Fibroblast of villous mesenchyme (primary cell): ENCODE measurements around the gene MYADM. TPM values are rescaled to one million over a fixed set of nuclear protein-coding genes. Genes with fewer than 3 reads are reported as not detected.
A peak's percentile ranks its signal among the peaks of the same experiment; 100 is the strongest.

Source experiments
- DNase-seq: peaks from one replicate; pipeline ENCODE4 v3.0.0-alpha.2; 2010; ENCODE audit warnings: low read depth
- H3K4me3 ChIP-seq: 2 replicates; pipeline ENCODE4 v1.5.1; 2011; ENCODE audit warnings: low read depth, mild to moderate bottlenecking, low read length
- total RNA-seq: library from RNA; depleted of rRNA; stranded (reverse); fragments of >200 nt; gene quantifications from 2 replicates; pipeline ENCODE4 v1.2.3, GENCODE V29; 2012
- TF ChIP-seq, protein P1 (sequence below): IDR thresholded peaks from 2 replicates; pipeline ENCODE4 v1.5.1; 2012; ENCODE audit warnings: low read depth, mild to moderate bottlenecking, low read length; ENCODE audit not compliant: insufficient read depth

MYADM gene
- total RNA-seq, 1 donor = 31.1 TPM

GRCh38 chr19:53870485-53870844, 2.8 kb downstream of the MYADM start:
- TF ChIP-seq, protein P1, sequence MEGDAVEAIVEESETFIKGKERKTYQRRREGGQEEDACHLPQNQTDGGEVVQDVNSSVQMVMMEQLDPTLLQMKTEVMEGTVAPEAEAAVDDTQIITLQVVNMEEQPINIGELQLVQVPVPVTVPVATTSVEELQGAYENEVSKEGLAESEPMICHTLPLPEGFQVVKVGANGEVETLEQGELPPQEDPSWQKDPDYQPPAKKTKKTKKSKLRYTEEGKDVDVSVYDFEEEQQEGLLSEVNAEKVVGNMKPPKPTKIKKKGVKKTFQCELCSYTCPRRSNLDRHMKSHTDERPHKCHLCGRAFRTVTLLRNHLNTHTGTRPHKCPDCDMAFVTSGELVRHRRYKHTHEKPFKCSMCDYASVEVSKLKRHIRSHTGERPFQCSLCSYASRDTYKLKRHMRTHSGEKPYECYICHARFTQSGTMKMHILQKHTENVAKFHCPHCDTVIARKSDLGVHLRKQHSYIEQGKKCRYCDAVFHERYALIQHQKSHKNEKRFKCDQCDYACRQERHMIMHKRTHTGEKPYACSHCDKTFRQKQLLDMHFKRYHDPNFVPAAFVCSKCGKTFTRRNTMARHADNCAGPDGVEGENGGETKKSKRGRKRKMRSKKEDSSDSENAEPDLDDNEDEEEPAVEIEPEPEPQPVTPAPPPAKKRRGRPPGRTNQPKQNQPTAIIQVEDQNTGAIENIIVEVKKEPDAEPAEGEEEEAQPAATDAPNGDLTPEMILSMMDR = no peak
- H3K4me3 ChIP-seq = peak overlapping the region; percentile 34

DNA sequence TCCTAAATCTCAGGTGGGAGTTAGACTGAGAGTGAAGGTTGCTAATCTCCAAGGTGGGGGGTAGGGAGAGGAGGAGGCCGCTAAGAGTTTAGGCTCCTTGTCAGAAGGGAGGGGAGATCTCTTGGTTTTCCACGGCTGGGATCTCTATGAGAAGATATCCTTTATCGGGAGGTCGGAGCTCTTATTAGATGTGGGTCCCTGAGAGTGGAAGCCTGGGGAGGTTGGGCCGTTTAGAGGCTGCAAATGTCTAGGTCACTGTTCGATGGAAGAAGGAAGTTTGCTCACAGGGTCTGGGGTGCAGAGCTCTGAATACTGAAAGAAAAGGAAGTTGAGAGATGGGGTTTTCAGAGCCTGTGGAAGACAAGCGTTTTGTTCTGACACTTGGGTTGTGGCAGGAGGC, 3.8 kb downstream of the MYADM start:
- no peak overlapping the region for H3K4me3 ChIP-seq
- TF ChIP-seq, protein P1 = no peak
- no peak for DNase-seq

More at GRCh38 chr19:53870485-53870844, 2.8 kb downstream of the MYADM start:
- DNase-seq = peak; percentile 23

GRCh38 chr19:53872762-53873161, 5.1 kb downstream of the MYADM start:
- TF ChIP-seq, protein P1 = no peak
- DNase-seq = no peak
- no peak overlapping the region for H3K4me3 ChIP-seq

DNA sequence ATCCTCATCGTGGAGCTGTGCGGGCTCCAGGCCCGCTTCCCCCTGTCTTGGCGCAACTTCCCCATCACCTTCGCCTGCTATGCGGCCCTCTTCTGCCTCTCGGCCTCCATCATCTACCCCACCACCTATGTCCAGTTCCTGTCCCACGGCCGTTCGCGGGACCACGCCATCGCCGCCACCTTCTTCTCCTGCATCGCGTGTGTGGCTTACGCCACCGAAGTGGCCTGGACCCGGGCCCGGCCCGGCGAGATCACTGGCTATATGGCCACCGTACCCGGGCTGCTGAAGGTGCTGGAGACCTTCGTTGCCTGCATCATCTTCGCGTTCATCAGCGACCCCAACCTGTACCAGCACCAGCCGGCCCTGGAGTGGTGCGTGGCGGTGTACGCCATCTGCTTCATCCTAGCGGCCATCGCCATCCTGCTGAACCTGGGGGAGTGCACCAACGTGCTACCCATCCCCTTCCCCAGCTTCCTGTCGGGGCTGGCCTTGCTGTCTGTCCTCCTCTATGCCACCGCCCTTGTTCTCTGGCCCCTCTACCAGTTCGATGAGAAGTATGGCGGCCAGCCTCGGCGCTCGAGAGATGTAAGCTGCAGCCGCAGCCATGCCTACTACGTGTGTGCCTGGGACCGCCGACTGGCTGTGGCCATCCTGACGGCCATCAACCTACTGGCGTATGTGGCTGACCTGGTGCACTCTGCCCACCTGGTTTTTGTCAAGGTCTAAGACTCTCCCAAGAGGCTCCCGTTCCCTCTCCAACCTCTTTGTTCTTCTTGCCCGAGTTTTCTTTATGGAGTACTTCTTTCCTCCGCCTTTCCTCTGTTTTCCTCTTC, 6.3 kb downstream of the MYADM start:
- no peak for DNase-seq
- TF ChIP-seq, protein P1 = no peak

GRCh38 chr19:53874606-53874990, 6.9 kb downstream of the MYADM start:
- no peak overlapping the region for H3K4me3 ChIP-seq
- no peak for DNase-seq
- TF ChIP-seq, protein P1 = no peak

More for the DNA sequence above, 6.3 kb downstream of the MYADM start:
- no peak overlapping the region for H3K4me3 ChIP-seq

DNA sequence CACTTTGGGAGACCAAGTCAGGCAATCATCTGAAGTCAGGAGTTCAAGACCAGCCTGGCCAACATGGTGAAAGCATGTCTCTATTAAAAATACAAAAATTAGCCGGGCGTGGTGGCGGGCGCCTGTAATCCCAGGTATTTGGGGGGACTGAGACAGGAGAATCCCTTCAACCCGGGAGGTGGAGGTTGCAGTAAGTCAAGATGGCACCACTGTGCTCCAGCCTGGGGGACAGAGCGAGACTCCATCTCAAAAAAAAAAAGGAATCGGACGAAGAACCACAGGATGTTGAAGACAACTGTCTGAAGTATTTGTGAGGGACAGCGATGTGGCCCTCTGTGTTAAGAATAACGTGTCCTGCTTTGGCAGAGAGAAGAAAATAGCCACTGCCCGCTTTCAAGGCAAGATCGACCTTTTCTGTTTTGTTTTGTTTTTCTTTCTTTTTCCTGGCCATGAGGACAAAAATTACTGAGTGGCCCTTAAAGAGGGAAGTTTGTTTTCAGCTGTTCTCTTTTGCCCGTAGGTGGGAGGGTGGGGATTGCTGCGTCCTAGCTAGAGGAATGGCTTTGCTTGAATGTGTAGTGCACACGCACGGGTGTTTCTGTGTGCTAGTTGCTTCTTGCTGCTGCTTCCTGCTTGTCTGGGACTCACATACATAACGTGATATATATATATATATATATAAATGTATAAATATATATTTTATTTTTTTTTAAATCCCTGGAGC, 8.1 kb downstream of the MYADM start:
- no peak overlapping the region for H3K4me3 ChIP-seq
- TF ChIP-seq, protein P1 = no peak
- no peak for DNase-seq
